Measurements from ENCODE around the gene HYAL3.

Gene HYAL3

DNA sequence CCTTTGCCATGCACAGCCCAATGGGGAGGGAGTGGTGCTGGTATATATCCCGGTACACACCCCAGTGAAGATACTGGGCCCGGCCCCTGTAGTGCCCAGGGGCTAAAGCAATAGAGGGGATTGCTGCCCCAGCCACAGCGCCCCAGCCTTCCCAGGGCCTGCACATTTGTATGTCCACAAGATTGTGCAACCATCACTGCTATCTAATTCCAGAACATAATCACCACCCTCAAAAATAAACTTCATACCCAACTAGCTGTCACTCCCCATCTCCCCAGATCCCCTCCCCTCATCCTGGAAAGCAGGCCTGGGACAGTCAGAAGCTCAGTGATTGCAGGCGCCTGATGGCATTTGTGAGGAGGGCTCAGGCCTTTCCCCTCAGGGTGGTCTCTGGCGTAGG lies 49.7 kb downstream of the HYAL3 start:
- TF ChIP-seq, protein P1, sequence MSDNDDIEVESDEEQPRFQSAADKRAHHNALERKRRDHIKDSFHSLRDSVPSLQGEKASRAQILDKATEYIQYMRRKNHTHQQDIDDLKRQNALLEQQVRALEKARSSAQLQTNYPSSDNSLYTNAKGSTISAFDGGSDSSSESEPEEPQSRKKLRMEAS (IDR thresholded peaks at IDR 0.05): no peak
- TF ChIP-seq, protein P2, sequence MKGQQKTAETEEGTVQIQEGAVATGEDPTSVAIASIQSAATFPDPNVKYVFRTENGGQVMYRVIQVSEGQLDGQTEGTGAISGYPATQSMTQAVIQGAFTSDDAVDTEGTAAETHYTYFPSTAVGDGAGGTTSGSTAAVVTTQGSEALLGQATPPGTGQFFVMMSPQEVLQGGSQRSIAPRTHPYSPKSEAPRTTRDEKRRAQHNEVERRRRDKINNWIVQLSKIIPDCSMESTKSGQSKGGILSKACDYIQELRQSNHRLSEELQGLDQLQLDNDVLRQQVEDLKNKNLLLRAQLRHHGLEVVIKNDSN (IDR thresholded peaks at IDR 0.05): no peak
- TF ChIP-seq, protein P3, sequence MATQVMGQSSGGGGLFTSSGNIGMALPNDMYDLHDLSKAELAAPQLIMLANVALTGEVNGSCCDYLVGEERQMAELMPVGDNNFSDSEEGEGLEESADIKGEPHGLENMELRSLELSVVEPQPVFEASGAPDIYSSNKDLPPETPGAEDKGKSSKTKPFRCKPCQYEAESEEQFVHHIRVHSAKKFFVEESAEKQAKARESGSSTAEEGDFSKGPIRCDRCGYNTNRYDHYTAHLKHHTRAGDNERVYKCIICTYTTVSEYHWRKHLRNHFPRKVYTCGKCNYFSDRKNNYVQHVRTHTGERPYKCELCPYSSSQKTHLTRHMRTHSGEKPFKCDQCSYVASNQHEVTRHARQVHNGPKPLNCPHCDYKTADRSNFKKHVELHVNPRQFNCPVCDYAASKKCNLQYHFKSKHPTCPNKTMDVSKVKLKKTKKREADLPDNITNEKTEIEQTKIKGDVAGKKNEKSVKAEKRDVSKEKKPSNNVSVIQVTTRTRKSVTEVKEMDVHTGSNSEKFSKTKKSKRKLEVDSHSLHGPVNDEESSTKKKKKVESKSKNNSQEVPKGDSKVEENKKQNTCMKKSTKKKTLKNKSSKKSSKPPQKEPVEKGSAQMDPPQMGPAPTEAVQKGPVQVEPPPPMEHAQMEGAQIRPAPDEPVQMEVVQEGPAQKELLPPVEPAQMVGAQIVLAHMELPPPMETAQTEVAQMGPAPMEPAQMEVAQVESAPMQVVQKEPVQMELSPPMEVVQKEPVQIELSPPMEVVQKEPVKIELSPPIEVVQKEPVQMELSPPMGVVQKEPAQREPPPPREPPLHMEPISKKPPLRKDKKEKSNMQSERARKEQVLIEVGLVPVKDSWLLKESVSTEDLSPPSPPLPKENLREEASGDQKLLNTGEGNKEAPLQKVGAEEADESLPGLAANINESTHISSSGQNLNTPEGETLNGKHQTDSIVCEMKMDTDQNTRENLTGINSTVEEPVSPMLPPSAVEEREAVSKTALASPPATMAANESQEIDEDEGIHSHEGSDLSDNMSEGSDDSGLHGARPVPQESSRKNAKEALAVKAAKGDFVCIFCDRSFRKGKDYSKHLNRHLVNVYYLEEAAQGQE (IDR thresholded peaks at IDR 0.05; ENCODE audit: low read depth): no peak
- TF ChIP-seq TCF12 (IDR thresholded peaks at IDR 0.05; ENCODE audit: low read depth) (no peak), CREB1 (IDR thresholded peaks at IDR 0.05; ENCODE audit: low read depth) (no peak), FOXM1 (IDR thresholded peaks at IDR 0.05; ENCODE audit: borderline replicate concordance, low read depth) (no peak), YY1 (IDR thresholded peaks at IDR 0.05; ENCODE audit: low read depth) (no peak), TAF1 (IDR thresholded peaks at IDR 0.05; ENCODE audit: low read depth) (no peak), NFIC (IDR thresholded peaks at IDR 0.05) (no peak), RAD21 (IDR thresholded peaks at IDR 0.05; ENCODE audit: low read depth) (no peak), TEAD4 (IDR thresholded peaks at IDR 0.05) (no peak), ZBTB7A (IDR thresholded peaks at IDR 0.05; ENCODE audit: low read depth) (no peak), CEBPB (IDR thresholded peaks at IDR 0.05) (no peak), EP300 (IDR thresholded peaks at IDR 0.05; ENCODE audit: borderline replicate concordance) (no peak), EGR1 (IDR thresholded peaks at IDR 0.05) (no peak)

DNA sequence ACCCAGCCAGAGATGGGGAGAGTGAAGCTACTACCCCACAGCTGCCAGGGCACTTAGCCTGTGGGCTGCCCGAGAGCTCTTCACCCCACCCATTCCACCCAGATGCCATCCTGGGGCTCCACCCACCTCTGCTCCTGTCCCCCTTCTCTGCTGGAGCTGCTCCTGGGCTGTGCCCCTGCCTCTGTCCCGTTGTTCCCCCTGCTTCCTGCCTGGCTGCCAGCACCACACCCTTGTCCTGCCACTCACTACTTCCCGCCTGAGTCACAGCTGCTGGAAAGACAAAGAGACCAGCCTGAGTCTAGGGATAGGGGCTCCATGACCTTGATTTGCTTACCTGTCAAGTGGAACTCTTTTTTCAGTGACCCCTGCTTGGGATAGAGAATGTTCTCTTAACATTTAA lies 50.8 kb downstream of the HYAL3 start:
- no peak for TF ChIP-seq YY1 (IDR thresholded peaks at IDR 0.05; ENCODE audit: low read depth)
- TF ChIP-seq TCF12 (IDR thresholded peaks at IDR 0.05; ENCODE audit: low read depth): no peak
- TF ChIP-seq, protein P3 (IDR thresholded peaks at IDR 0.05; ENCODE audit: low read depth): no peak
- no peak for TF ChIP-seq CREB1 (IDR thresholded peaks at IDR 0.05; ENCODE audit: low read depth)
- TF ChIP-seq NFIC (IDR thresholded peaks at IDR 0.05): no peak
- no peak for TF ChIP-seq RAD21 (IDR thresholded peaks at IDR 0.05; ENCODE audit: low read depth)
- TF ChIP-seq ZBTB7A (IDR thresholded peaks at IDR 0.05; ENCODE audit: low read depth): no peak
- TF ChIP-seq, protein P2 (IDR thresholded peaks at IDR 0.05): no peak
- TF ChIP-seq FOXM1 (IDR thresholded peaks at IDR 0.05; ENCODE audit: borderline replicate concordance, low read depth): no peak
- TF ChIP-seq CEBPB (IDR thresholded peaks at IDR 0.05): no peak
- no peak for TF ChIP-seq EP300 (IDR thresholded peaks at IDR 0.05; ENCODE audit: borderline replicate concordance)
- no peak for TF ChIP-seq TEAD4 (IDR thresholded peaks at IDR 0.05)
- TF ChIP-seq EGR1 (IDR thresholded peaks at IDR 0.05): no peak
- TF ChIP-seq, protein P1 (IDR thresholded peaks at IDR 0.05): no peak
- TF ChIP-seq TAF1 (IDR thresholded peaks at IDR 0.05; ENCODE audit: low read depth): no peak

DNA sequence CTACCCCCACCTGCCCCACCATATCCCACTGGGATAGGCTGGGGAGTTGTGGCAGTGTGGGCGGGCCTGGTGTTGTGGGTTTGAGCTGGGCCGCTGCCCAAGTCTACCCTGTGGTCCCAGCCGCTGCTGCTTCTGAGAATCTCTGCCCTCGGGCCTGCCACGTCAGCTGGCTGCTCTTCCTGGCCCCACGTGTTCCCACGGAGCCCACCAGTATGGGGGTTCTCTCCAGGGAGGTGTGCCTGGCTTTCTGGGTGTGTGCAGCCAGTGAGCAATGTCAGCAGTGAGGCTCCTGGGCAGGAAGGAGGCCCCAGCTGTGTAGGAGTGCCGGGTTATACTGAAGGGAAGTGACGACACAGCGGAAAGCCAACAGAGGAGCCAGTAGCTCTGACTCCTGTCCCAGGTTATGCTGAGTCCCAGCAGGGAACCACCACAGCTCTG lies 52.7 kb downstream of the HYAL3 start:
- TF ChIP-seq FOXM1 (IDR thresholded peaks at IDR 0.05; ENCODE audit: borderline replicate concordance, low read depth): no peak
- no peak for TF ChIP-seq CREB1 (IDR thresholded peaks at IDR 0.05; ENCODE audit: low read depth)
- TF ChIP-seq, protein P3 (IDR thresholded peaks at IDR 0.05; ENCODE audit: low read depth): no peak
- TF ChIP-seq CEBPB (IDR thresholded peaks at IDR 0.05): no peak
- TF ChIP-seq EP300 (IDR thresholded peaks at IDR 0.05; ENCODE audit: borderline replicate concordance): no peak
- TF ChIP-seq NFIC (IDR thresholded peaks at IDR 0.05): no peak
- TF ChIP-seq ZBTB7A (IDR thresholded peaks at IDR 0.05; ENCODE audit: low read depth): no peak
- TF ChIP-seq, protein P1 (IDR thresholded peaks at IDR 0.05): no peak
- no peak for TF ChIP-seq TEAD4 (IDR thresholded peaks at IDR 0.05)
- TF ChIP-seq YY1 (IDR thresholded peaks at IDR 0.05; ENCODE audit: low read depth): no peak
- TF ChIP-seq, protein P2 (IDR thresholded peaks at IDR 0.05): no peak
- TF ChIP-seq TCF12 (IDR thresholded peaks at IDR 0.05; ENCODE audit: low read depth): no peak
- TF ChIP-seq RAD21 (IDR thresholded peaks at IDR 0.05; ENCODE audit: low read depth): no peak
- TF ChIP-seq TAF1 (IDR thresholded peaks at IDR 0.05; ENCODE audit: low read depth): no peak
- TF ChIP-seq EGR1 (IDR thresholded peaks at IDR 0.05): no peak

All from Ishikawa (cell line).